Right kidney (tissue), 1 donor: ENCODE measurements around the gene PNN.
"Not testable (repeated sequence)": the region's sequence is repeated elsewhere in the genome, so short reads cannot be mapped to it uniquely, and the experiment has no call there.

ENCODE experiments used
- DNase-seq: peaks from one replicate; pipeline ENCODE4 v3.0.0-alpha.2; 2016

The PNN gene

DNA sequence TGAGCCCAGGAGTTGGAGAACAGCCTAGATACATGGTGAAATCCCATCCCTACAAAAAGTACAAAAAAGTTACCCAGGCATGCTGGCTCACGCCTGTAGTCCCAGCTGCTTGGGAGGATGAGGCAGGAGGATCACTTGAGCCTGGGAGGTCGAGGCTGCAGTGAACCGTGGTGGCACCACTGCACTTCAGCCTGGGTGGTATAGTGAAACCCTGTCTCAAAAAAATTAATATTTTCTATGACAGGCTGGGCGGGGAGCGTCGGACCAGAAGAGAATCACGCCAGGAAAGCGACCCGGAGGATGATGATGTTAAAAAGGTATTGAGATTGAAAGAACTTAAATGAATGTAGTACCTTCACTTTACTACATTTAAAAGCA is 2.1 kb downstream of the PNN start:
- DNase-seq: no peak

DNA sequence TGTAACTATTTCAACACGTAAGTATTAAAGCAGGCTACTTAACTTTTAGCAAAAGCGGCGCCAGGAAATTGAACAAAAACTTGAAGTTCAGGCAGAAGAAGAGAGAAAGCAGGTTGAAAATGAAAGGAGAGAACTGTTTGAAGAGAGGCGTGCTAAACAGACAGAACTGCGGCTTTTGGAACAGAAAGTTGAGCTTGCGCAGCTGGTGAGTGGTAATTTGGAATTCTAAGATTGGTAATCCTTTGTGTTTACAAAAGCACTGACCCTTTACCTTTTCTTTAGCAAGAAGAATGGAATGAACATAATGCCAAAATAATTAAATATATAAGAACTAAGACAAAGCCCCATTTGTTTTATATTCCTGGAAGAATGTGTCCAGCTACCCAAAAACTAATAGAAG is 4.0 kb downstream of the PNN start:
- DNase-seq: no peak

DNA sequence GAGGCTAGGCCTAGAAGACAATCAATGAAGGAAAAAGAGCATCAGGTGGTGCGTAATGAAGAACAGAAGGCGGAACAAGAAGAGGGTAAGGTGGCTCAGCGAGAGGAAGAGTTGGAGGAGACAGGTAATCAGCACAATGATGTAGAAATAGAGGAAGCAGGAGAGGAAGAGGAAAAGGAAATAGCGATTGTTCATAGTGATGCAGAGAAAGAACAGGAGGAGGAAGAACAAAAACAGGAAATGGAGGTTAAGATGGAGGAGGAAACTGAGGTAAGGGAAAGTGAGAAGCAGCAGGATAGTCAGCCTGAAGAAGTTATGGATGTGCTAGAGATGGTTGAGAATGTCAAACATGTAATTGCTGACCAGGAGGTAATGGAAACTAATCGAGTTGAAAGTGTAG is 5.5 kb downstream of the PNN start:
- no peak for DNase-seq

DNA sequence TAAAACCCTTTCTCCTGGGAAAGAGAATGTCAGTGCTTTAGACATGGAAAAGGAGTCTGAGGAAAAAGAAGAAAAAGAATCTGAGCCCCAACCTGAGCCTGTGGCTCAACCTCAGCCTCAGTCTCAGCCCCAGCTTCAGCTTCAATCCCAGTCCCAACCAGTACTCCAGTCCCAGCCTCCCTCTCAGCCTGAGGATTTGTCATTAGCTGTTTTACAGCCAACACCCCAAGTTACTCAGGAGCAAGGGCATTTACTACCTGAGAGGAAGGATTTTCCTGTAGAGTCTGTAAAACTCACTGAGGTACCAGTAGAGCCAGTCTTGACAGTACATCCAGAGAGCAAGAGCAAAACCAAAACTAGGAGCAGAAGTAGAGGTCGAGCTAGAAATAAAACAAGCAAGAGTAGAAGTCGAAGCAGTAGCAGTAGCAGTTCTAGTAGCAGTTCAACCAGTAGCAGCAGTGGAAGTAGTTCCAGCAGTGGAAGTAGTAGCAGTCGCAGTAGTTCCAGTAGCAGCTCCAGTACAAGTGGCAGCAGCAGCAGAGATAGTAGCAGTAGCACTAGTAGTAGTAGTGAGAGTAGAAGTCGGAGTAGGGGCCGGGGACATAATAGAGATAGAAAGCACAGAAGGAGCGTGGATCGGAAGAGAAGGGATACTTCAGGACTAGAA is 6.1 kb downstream of the PNN start:
- no peak for DNase-seq

GRCh38 chr14:39181693-39182047 is 6.6 kb downstream of the PNN start:
- no peak for DNase-seq

DNA sequence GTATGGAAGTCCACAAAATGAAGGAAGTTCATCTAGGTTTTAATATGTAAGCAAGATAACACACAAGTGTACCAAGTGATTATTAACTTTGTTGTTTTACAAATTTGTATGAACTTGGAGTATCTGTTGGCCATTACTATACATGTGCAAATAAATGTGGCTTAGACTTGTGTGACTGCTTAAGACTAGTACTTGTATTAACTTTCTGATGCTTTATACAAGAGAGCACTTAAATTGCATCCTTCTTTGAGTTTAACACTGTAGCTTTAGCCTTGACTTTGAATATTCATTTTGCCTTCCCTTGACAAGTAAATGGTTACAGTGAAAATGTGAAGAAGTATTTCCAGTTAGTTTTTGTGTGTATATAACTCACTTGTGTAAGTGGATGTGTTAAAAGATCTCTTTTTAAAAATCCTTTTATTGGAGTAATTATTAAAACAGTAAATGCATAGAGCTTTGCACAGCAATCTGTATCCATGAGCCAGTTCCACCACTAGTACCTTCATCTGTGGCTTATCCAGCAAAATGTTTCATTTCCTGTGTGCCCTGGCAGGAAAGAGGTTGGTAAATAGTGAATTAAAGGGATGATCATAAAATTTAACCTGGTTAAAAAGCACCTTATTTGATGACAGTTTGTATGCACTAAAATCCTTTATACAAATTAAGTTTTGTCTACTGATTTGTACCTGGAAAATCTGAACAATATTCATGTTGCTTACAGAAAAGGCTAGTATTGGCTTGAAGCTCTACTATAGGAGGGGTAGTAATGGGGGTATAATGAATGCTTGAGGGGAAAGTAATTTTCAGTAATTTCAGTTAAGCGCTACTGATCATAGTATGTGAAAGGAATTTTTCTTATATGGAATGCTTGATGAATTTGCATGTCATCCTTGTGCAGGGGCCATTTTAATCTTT is 8.0 kb downstream of the PNN start:
- no peak for DNase-seq

GRCh38 chr14:39183685-39184003 is 8.6 kb downstream of the PNN start:
- DNase-seq: not testable (repeated sequence)

- no peak for DNase-seq
Measured at GRCh38 chr14:39184628-39185255, 9.7 kb downstream of the PNN start.

DNA sequence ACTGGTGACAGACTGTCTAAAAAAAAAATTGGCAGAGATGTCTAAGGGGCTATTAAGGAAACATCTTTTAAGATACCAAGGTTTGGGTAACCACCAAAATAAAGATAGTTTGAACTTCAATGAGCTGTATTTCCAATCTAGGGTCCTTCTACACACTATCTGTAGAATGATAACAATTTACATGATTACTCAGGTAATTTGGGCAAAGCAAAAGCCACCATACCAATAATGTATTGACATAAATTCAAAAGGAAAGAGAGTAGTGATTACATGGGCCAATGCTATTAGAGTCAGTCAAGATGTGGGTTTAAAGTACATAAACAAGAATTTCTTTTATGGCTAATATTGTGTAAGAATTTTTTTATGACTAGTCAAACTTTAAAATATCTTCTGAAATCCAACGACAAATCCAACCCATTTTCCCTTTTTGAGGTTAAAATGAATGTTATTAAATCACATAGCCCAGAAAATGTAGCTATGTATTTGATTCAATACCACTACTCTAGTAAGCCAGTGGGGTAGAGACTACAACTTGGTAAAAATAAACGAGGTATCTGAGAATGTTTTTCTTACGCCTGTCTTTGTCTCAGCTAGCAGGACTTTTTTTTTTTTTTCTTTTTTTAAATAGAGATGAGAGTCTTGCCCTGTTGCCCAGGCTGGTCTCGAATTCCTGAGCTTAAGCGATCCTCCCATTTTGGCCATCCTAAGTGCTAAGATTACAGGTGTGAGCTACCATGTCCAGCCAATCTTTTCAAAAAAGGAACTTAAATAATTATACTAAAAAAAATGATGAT is 10.4 kb downstream of the PNN start:
- no peak for DNase-seq

- no peak for DNase-seq
Measured at GRCh38 chr14:39186941-39187525, 12.0 kb downstream of the PNN start.

DNA sequence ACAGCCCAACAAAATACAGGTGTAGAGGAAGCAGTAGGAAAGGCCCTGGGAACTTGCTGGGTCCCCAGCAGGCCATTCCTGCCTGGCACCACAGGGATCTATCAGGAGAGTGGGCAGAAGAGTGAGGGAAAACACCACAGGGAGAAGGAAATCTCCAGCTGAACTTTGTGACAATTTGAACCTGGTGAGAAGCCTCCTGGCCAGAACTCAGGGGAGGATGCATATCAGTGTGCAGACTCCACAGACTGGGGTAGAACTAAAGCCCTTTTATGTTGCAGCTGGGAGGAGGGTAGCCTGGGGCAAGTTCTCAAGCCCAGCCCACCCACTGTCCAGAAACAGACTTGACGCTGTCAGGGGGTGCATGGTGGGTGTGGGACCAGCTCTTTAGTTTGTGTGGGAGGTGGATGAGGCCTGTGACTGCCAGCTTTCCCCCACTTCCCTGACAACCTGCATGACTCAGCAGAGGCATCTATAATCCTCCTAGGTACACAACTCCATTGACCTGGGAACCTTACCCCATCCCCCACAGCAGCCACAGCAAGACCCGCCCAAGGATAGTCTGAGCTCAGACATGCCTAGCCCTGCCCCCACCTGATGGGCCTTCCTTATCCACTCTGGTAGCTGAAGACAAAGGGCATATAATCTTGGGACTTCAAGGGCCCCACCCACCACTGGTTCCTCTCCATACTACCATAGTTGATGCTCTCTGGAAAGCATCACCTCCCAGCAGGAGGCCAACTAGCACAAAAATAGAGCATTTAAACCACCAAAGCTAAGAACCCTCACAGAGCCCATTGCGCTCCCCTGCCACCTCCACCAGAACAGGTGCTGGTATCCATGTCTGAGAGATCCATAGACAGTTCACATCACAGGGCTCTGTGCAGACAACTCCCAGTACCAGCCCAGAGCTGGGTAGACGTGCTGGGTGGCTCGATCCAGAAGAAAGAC is 28.9 kb downstream of the PNN start:
- no peak for DNase-seq

GRCh38 chr14:39207430-39207829 is 32.4 kb downstream of the PNN start:
- DNase-seq: not testable (repeated sequence)

DNA sequence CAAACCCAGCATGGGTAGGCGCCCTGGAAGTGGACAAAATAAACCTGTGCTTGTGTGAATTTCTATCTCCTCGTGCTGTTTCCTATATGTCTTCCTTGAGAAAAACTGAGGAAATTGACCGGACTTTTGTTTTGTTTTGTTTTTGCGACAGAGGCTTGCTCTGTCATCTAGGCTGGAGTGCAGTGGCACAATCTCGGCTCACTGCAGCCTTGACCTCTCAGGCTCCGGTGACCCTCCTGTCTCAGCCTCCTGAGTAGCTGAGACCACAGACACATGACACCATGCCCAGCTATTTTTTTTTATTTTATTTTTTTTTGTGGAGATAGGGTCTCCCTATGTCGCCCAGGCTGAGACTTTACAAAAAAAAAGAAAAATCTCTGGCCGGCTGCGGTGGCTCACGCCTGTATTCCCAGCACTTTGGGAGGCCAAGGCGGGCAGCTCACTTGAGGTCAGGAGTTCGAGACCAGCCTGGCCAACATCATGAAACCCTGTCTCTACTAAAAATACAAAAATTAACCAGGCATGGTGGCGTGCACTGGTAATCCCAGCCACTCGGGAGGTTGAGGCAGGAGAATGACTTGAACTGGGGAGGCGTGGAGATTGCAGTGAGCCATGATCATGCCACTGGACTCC is 36.2 kb downstream of the PNN start:
- no peak for DNase-seq

GRCh38 chr14:39212034-39212433 is 37.0 kb downstream of the PNN start:
- no peak for DNase-seq

- DNase-seq: no peak
Measured at GRCh38 chr14:39212693-39213092, 37.6 kb downstream of the PNN start.

DNA sequence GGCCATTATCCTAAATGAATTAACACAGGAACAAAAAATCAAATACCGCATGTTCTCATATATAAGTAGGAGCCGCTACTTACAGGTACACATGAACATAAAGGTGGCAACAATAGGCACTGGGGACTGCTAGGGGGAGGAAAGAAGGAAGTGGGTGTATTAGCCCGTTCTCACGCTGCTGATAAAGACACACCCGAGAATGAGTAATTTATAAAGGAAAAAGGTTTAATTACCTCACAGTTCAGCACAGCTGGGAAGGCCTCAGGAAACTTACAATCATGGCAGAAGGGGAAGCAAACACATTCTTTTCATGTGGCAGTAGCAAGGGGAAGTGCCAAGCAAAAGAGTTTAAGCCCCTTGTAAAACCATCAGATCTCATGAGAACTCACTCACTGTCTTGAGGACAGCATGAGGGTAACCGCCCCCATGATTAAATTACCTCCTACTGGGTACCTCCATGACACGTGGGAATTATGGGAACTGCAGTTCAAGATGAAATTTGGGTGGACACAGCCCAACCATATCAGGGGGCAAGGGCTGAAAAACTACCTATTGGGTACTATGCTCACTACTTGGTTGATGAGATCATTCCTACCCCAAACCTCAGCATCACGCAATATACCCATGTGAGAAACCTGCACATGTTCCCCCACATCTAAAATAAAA is 42.3 kb downstream of the PNN start:
- DNase-seq: no peak

DNA sequence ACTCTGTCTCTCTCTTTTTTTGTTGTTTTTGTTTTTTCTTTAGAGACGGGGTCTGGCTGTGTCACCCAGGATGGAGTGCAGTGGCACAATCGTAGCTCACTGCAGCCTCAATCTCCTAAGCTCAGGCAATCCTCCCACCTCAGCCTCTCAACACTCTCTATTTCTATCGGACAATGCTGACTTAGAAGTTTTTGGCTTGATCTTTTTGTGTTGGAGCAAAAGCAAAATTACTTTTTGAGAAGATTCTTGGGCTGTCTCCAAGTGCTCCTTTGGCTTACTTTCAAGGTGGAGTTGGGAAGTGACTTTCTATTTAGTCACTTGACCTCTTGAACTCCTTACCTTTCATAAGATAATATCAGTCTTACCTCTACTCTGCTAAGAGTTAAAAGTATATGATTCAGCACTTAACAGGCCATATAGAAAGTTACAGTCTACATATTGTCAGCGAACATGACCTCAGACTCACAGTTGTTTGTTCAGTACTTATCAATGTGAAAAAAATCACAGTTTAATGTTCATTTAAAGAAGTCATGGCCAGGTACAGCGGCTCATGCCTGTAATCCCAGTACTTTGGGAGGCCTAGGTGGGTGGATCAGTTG is 43.2 kb downstream of the PNN start:
- DNase-seq: no peak

DNA sequence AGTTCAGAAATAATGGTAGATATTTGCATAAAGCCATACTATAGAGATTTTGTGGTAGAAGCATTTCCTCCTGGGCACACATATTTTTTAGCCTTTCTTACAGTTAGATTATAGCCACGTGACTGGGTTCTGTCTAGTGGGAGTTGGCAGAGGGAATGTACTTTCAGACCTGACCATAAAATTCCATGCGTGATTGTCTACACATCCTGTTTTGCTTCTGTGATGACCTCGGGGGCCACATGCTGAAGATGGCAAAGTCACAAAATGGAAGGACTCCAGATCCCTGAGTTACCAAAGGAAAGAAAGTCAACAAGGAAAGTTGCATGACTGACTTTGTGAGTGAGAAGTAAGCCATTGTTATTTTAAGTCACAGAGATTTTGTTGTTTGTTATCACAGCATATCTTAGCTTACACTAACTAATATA is 44.0 kb downstream of the PNN start:
- DNase-seq: no peak

DNA sequence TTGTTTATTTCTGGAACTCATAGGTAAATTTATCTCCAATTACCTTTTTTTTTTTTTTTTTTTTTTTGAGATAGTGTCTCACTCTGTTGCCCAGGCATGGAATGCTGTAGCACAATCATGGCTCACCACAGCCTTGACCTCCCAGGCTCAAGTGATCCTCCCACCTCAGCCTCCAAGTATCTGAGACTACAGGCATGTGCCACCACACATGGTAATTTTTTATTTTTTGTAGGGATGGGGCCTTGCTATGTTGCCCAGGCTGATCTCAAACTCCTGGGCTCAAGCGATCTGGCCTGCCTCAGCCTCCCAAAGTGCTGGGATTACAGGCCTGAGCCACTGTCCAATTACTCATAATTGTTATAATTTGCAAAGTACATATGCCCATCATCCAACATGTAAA is 45.4 kb downstream of the PNN start:
- not testable (repeated sequence) for DNase-seq

DNA sequence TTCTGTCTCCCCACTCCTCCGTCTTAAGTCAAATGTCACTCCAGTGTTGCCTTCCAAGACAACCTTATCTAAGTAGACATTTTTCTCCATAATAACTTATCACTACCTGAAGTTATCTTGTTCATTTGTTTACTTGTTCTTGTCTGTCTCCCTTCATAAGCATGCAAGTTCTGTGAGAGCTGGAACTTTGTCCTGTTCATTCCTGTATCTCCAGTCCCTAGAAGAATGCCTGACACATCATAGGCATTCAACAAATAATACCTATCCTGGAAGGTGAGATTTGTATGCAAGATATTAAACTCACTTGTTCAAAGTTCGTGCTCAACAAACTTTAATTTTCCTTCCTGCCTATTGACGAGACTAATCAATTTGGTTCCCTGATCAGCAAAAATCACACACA is 53.0 kb downstream of the PNN start:
- DNase-seq: no peak
